Right atrium auricular region (tissue), 2 donors: ENCODE results near the gene BCAS2. TPM values are rescaled to one million over a fixed set of nuclear protein-coding genes. Genes with fewer than 3 reads are reported as not detected.

Experiments
- DNase-seq: peaks from one replicate; pipeline ENCODE4 v3.0.0-alpha.2; 2019; ENCODE audit warnings: low spot score
- H3K27ac ChIP-seq, 2 donors: fragments of 200-600 bp; sonication (generic); 1 replicate in 1 of 2; 2 replicates in 1 of 2; pipeline ENCODE4 v1.5.1; 2016 to 2019
- H3K27me3 ChIP-seq, 2 donors: fragments of 200-600 bp; sonication (generic); one replicate each; pipeline versions ENCODE4 v1.5.1 to v1.6.0; 2017 to 2019
- H3K36me3 ChIP-seq: fragments of 200-600 bp; sonication (generic); one replicate; pipeline ENCODE4 v1.5.1; 2016
- H3K4me1 ChIP-seq, 2 donors: fragments of 200-600 bp; sonication (generic); one replicate each; pipeline versions ENCODE4 v1.5.1 to v1.6.0; 2017 to 2019
- H3K4me3 ChIP-seq, 2 donors: fragments of 200-600 bp; sonication (generic); 1 replicate in 1 of 2; 2 replicates in 1 of 2; pipeline ENCODE4 v1.5.1; 2017 to 2019; ENCODE audit warnings: mild to moderate bottlenecking in 1 of 2, moderate library complexity in 1 of 2
- H3K9me3 ChIP-seq, 2 donors: fragments of 200-600 bp; sonication (generic); one replicate each; pipeline ENCODE4 v1.5.1; 2019
- total RNA-seq, 2 donors: library from RNA; depleted of rRNA; stranded (reverse); fragments of >200 nt; gene quantifications; one replicate each; pipeline ENCODE4 v1.1.0, GENCODE V29; 2016
- TF ChIP-seq, protein P1 (sequence below), 2 donors: fragments of 200-600 bp; sonication (generic); IDR thresholded peaks; one replicate each; pipeline ENCODE4 v1.5.1; 2019; ENCODE audit warnings: antibody characterized with exemption in 2 of 2

BCAS2 gene
- total RNA-seq, 2 donors from 2014 or later = 28.9 to 30.9 TPM

DNA sequence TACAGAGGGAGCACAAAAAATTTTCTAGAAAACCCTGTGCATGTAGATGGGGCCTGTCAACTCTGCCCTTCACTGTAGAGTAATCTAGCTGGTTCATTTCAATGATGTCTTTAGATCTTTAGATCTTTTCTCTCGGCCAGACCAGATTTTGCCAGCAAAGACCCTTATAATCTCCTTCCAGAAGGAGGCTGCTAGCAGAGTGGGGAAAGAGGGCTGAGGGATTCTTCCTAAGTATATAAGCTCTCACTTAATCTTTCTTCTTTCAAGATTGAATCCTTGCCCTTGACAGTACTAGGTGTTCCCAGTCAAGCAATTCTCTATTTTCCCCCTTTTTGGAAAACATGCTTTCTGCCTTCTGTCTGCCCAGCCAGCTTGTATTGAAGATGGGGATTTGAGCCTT lies 34.3 kb downstream of the BCAS2 start:
- H3K4me1 ChIP-seq = no peaks in the 10 kb centered on the region
- H3K36me3 ChIP-seq = no peaks in the 10 kb centered on the region
- TF ChIP-seq, protein P1, sequence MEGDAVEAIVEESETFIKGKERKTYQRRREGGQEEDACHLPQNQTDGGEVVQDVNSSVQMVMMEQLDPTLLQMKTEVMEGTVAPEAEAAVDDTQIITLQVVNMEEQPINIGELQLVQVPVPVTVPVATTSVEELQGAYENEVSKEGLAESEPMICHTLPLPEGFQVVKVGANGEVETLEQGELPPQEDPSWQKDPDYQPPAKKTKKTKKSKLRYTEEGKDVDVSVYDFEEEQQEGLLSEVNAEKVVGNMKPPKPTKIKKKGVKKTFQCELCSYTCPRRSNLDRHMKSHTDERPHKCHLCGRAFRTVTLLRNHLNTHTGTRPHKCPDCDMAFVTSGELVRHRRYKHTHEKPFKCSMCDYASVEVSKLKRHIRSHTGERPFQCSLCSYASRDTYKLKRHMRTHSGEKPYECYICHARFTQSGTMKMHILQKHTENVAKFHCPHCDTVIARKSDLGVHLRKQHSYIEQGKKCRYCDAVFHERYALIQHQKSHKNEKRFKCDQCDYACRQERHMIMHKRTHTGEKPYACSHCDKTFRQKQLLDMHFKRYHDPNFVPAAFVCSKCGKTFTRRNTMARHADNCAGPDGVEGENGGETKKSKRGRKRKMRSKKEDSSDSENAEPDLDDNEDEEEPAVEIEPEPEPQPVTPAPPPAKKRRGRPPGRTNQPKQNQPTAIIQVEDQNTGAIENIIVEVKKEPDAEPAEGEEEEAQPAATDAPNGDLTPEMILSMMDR (IDR thresholded peaks at IDR 0.05) = no peak
- no peak overlapping the region for H3K4me3 ChIP-seq
- no peaks in the 10 kb centered on the region for H3K9me3 ChIP-seq
- no peak overlapping the region for H3K27ac ChIP-seq
- DNase-seq = no peak
- no peaks in the 10 kb centered on the region for H3K27me3 ChIP-seq

DNA sequence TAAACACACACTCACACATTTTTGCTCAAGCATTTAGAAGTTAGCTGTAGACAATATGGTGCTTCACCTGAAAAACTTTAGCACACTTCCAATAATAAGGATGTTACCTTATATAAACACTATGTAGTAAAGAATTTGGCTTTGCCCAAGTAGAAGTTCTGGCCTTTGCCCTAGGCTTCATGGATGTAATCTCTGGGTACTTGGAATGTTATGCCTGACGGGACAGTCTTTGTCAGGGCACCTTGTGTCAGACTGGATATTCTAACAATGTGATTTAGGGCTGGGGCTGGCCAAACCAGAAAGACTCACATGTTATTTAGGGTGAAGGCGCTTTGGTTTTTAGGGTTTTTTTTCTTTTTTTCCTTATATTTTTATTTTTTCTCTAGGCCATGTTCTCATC lies 35.6 kb downstream of the BCAS2 start:
- Histone ChIP-seq H3K36me3 (no peaks in the 10 kb centered on the region), H3K4me1 (no peaks in the 10 kb centered on the region), H3K27ac (no peak overlapping the region), H3K27me3 (no peaks in the 10 kb centered on the region), H3K9me3 (no peaks in the 10 kb centered on the region), H3K4me3 (no peak overlapping the region)
- no peak for DNase-seq
- TF ChIP-seq, protein P1 (IDR thresholded peaks at IDR 0.05) = no peak

DNA sequence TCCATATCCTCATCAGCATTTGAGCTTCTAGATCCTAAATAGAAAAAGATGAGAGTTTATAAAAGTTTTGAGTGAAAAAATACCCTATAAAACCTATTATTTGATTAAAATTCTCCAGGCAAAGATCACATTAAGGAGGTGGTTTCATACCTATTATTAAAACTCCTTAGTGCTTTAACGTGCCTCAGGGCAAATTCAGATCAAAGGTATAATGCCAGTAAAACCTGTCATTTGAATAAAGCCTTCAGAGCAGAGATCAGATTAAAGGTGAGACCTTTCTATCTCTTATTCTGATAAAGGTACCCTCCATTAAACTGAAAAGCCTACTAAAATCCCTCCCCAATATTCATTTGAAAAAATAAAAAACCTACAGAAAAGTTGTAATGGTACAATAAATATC lies 36.1 kb downstream of the BCAS2 start:
- TF ChIP-seq, protein P1 (IDR thresholded peaks at IDR 0.05) = no peak
- Histone ChIP-seq H3K36me3 (no peaks in the 10 kb centered on the region), H3K9me3 (no peaks in the 10 kb centered on the region), H3K4me3 (no peak overlapping the region), H3K27ac (no peak overlapping the region), H3K27me3 (no peaks in the 10 kb centered on the region), H3K4me1 (no peaks in the 10 kb centered on the region)
- DNase-seq = no peak

DNA sequence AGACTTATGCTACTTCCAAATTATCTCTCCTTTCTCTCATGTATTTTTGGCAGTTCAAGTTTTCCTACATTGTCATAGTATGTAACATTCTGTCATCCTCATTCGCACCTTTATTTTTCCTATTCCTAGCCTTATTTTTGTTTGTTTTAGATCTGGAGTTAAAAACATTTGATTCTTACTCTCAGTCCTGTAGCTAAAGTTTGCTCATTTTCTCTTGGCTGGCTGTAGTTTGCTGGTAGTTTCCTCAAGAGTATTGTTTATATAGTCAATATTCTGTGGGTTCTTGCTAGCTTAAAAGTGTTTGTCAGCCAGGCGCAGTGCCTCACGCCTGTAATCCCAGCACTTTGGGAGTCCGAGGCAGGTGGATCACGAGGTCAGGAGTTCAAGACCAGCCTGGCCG lies 40.6 kb downstream of the BCAS2 start:
- Histone ChIP-seq H3K9me3 (no peaks in the 10 kb centered on the region), H3K27ac (no peak overlapping the region), H3K27me3 (no peaks in the 10 kb centered on the region), H3K36me3 (no peaks in the 10 kb centered on the region), H3K4me1 (no peaks in the 10 kb centered on the region), H3K4me3 (no peak overlapping the region)
- TF ChIP-seq, protein P1 (IDR thresholded peaks at IDR 0.05) = no peak
- no peak for DNase-seq

DNA sequence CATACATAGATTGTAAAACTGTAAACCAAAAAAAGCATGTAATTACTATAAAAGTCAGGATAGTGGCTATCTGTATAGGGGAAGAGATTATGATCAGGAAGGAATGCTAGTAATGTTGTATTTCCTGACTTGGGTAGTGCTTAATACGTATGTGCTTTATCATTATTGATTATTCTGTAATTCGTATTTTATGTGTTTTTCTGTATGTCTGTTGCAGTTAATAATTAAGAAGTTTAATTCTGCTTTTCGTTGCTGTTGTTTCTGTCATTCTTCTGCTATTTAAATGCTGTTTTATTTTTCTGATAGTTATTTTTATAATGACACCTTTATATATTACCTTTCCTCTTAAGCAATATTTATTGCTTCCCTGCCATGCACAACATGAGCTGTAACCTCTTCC lies 41.1 kb downstream of the BCAS2 start:
- Histone ChIP-seq H3K27me3 (no peaks in the 10 kb centered on the region), H3K4me1 (no peaks in the 10 kb centered on the region), H3K9me3 (no peaks in the 10 kb centered on the region), H3K4me3 (no peak overlapping the region), H3K36me3 (no peaks in the 10 kb centered on the region), H3K27ac (no peak overlapping the region)
- DNase-seq = no peak
- TF ChIP-seq, protein P1 (IDR thresholded peaks at IDR 0.05) = no peak

DNA sequence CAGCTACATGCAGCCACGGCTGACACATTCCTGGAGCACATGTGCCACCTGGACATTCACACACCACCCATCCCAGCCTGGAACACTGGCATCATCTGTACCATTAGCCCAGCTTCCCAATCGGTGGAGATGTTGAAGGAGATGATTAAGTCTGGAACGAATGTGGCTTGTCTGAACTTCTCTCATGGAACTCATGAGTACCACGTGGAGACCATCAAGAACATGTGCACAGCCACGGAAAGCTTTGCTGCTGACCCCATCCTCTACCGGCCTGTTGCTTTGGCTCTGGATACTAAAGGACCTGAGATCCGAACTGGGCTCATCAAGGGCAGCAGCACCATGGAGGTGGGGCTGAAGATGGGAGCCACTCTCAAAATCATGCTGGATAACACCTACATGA lies 45.4 kb downstream of the BCAS2 start:
- H3K27me3 ChIP-seq = no peaks in the 10 kb centered on the region
- no peak for DNase-seq
- H3K36me3 ChIP-seq = no peaks in the 10 kb centered on the region
- no peaks in the 10 kb centered on the region for H3K9me3 ChIP-seq
- no peaks in the 10 kb centered on the region for H3K4me1 ChIP-seq
- TF ChIP-seq, protein P1 (IDR thresholded peaks at IDR 0.05) = no peak
- no peak overlapping the region for H3K4me3 ChIP-seq
- no peak overlapping the region for H3K27ac ChIP-seq
